SJSA1 (cell line): ENCODE data around the gene GPHA2. TPM values are rescaled to one million over a fixed set of nuclear protein-coding genes. Genes with fewer than 3 reads are reported as not detected.
"Not testable (repeated sequence)": the region's sequence is repeated elsewhere in the genome, so short reads cannot be mapped to it uniquely, and the experiment has no call there.

ENCODE experiments used
- DNase-seq, 2 experiments: peaks; one replicate each; pipeline ENCODE4 v3.0.0-alpha.2; 2015 to 2020; ENCODE audit warnings: low spot score in 2 of 2, low read depth in 1 of 2
- H3K27ac ChIP-seq: fragments of 250-450 bp; sonication (Bioruptor Pico); 2 replicates; pipeline ENCODE4 v1.5.1; 2020; ENCODE audit warnings: mild to moderate bottlenecking, moderate library complexity
- H3K27me3 ChIP-seq: fragments of 250-450 bp; sonication (Bioruptor Pico); replicated peaks from 2 replicates; pipeline ENCODE4 v1.5.1; 2020; ENCODE audit warnings: mild to moderate bottlenecking, moderate library complexity
- H3K36me3 ChIP-seq: fragments of 250-450 bp; sonication (Bioruptor Pico); 2 replicates; pipeline ENCODE4 v1.5.1; 2020; ENCODE audit warnings: mild to moderate bottlenecking
- H3K4me1 ChIP-seq: fragments of 250-450 bp; sonication (Bioruptor Pico); replicated peaks from 2 replicates; pipeline ENCODE4 v1.6.1; 2021; ENCODE audit warnings: mild to moderate bottlenecking
- H3K4me3 ChIP-seq: fragments of 250-450 bp; sonication (Bioruptor Pico); 2 replicates; pipeline ENCODE4 v1.5.1; 2020; ENCODE audit warnings: mild to moderate bottlenecking
- H3K9me3 ChIP-seq: fragments of 250-450 bp; sonication (Bioruptor Pico); replicated peaks from 2 replicates; pipeline ENCODE4 v1.5.1; 2020; ENCODE audit warnings: mild to moderate bottlenecking
- total RNA-seq: library from RNA; depleted of rRNA; stranded (reverse); fragments of >200 nt; shearing (Covaris generic); gene quantifications from 2 replicates; pipeline ENCODE4 v1.2.3, GENCODE V29; 2014; rRNA removed

GPHA2 gene, protein sequence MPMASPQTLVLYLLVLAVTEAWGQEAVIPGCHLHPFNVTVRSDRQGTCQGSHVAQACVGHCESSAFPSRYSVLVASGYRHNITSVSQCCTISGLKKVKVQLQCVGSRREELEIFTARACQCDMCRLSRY
- not detected in 2 replicates for total RNA-seq

DNA sequence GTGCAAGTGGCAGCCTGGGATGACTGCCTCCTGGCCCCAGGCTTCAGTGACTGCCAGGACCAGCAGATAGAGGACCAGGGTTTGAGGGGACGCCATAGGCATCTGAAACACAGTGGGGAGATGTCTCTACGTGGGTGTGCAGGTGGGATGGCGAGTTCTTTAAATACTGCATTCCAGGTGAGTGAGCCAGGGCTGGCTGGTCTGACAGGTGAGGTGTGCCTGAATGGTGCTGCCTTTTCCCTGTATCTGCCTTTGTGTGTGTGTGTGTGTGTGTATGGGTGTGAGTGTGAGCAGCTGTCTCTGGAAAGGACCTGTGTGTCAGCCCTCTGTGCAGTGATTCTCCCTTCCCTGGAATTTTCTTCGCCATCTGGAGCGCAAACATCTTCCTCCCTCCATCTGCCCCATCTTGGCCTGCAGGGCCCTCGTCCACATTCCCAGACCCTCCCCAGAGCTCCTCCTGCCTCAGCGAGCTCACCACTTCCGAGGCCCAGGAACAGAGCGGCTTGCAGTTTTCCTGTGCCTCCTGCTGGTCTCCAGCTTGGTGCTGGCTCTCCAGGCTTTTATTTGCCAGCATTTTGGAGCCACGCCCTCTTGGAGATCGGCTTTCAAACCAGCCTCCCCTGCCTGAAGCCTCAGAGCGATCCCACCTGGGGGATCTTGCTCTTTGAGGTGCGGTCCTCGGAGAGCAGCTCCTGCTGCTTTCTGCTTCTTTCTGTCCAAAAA, at the start of gene GPHA2:
Gene GPHA2 (minus strand): TSS at position 535 of the 723 bp plus-strand sequence. CDS start 433 bp downstream, at position 102.
- Histone ChIP-seq H3K4me1 (no peaks in the 10 kb centered on the region), H3K4me3 (no peak within 1 kb of the TSS)
- DNase-seq, result no peak

GRCh38 chr11:64983339-64983738, 47.6 kb upstream of the GPHA2 start:
- H3K4me1 ChIP-seq, H3K4me3 ChIP-seq, H3K36me3 ChIP-seq, H3K9me3 ChIP-seq, H3K27ac ChIP-seq, DNase-seq: not testable (repeated sequence)
- H3K27me3 ChIP-seq, result peaks cover 20% of the 10 kb centered on the region

More for the DNA sequence above, at the start of gene GPHA2:
- no peaks in the 10 kb centered on the region for H3K9me3 ChIP-seq
- H3K27me3 ChIP-seq, result peaks cover 21% of the 10 kb centered on the region
- H3K36me3 ChIP-seq, result peaks cover 35% of the 10 kb centered on the region
- H3K27ac ChIP-seq, result no peak within 1 kb of the TSS

DNA sequence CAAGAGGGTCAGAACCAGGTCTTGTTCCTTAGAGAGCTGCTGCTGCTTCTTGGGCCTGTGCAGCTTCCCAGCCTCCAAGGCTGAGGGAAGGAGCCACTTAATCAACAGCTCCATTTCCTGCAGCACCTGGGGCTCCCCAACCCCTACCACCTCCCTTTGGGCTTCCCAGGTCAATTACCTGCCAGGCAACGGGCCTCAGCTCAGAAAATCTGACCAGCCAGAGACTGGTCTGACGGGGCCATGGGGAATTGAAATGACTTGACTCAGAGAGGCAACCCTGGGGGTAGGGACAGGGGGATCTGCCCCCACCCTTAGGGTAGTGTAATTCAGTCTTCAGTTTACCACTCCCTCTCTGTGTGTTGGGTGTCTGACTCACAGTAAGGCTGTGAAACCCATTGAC, 41.0 kb upstream of the GPHA2 start:
- DNase-seq, result no peak
- H3K27ac ChIP-seq, result no peak overlapping the region
- H3K4me3 ChIP-seq, result no peak overlapping the region
- H3K9me3 ChIP-seq, result peaks cover 5% of the 10 kb centered on the region; the same call in 1 of the 2 replicates
- H3K27me3 ChIP-seq, result peaks cover 20% of the 10 kb centered on the region
- no peaks in the 10 kb centered on the region for H3K36me3 ChIP-seq
- H3K4me1 ChIP-seq, result 0 out of 2 replicates have a peak, but pooled peaks cover 3% of the 10 kb centered on the region

DNA sequence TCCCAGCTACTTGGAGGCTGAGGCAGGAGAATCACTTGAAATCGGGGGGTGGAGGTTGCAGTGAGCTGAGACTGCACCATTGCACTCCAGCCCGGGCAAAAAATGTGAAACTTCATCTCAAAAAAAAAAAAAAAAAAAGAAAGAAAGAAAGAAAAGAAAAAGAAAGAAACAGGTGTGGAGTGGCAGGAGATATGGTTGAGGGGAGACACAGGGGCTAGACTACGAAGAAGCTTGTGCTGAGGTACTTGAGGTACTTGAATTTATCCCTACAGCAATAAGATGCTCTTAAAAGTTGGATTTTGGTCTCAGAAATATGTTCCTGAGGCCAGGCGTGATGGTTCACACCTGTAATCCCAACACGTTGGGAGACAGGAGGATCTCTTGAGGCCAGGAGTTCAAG, 38.4 kb upstream of the GPHA2 start:
- no peaks in the 10 kb centered on the region for H3K36me3 ChIP-seq
- no peak overlapping the region for H3K27ac ChIP-seq
- 0 out of 2 replicates have a peak, but pooled peaks cover 3% of the 10 kb centered on the region for H3K4me1 ChIP-seq
- no peak overlapping the region for H3K4me3 ChIP-seq
- no peak for DNase-seq
- peaks cover 16% of the 10 kb centered on the region for H3K27me3 ChIP-seq
- peaks cover 5% of the 10 kb centered on the region; the same call in 1 of the 2 replicates for H3K9me3 ChIP-seq

DNA sequence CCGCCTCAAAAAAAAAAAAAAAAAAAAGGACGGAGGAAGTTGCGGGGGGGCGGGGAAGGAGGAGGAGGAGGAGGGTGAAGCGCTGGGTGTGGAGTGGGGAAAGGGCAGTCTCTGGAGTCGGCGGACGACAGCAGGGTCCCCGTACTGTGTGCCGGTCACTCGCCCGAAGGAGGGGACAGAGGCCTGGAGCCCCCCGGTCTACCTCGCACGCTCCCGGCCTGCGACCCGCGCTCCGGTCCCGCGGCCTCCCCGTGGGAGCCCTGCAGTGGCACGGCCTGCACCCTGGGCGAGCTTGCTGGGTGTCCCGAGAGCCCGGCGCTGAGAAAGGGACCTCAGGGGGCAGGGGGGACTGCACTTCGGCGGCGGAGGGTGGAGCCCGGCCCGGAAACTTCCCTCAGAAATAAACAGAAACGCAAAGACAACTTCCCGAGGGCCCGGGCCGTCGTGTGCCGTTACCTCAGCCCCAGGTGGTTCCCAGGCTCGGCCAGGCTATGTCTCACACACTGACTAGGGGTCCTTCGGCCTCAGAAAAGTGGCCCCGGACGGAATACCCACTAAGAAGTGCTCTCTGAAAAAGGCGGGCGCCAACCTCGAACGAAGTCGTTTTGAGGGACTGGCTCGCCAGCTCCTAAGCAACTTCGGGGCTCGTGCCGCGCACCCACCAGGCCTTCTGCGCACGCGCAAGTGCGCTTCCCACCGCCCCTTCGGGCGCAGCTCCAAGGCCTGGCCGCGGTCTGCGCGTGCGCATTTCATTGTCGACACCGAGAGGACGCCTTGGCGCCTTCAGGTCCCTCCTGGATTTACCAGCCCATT, 35.9 kb upstream of the GPHA2 start, which contains the start of gene MAJIN:
Gene MAJIN (minus strand): TSS at position 688 of the 813 bp plus-strand sequence. CDS start 12,703 bp downstream, outside the sequence.
- Histone ChIP-seq H3K9me3 (peaks cover 5% of the 10 kb centered on the region; the same call in 1 of the 2 replicates), H3K4me3 (no peak within 1 kb of the TSS), H3K27me3 (peaks cover 24% of the 10 kb centered on the region), H3K27ac (no peak within 1 kb of the TSS), H3K36me3 (no peaks in the 10 kb centered on the region), H3K4me1 (0 out of 2 replicates have a peak, but pooled peaks cover 3% of the 10 kb centered on the region)
- peak in 1 of 2 experiments; percentile 68 for DNase-seq

DNA sequence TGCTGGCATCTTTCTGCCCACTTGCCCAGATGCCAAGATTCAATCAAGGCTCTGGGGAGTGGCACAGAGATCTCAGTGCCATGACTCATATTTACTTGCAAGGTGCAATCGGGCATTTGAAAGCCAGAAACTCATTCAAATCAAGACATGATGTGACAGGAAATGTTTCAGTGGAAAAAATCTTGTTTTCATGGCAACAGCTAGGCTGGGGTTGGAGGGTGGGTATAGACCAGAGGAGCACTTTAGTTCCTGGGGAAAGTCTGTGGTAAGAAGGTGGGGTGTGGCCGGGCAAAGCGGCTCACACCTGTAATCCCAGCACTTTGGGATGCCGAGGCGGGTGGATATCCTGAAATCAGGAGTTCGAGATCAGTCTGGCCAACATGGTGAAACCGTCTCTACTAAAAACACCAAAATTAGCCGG, 35.0 kb upstream of the GPHA2 start:
- no peak for DNase-seq
- no peak overlapping the region for H3K27ac ChIP-seq
- H3K4me3 ChIP-seq, result no peak overlapping the region
- H3K36me3 ChIP-seq, result no peaks in the 10 kb centered on the region
- H3K27me3 ChIP-seq, result peaks cover 28% of the 10 kb centered on the region
- H3K9me3 ChIP-seq, result peaks cover 5% of the 10 kb centered on the region; the same call in 1 of the 2 replicates
- H3K4me1 ChIP-seq, result 0 out of 2 replicates have a peak, but pooled peaks cover 3% of the 10 kb centered on the region

DNA sequence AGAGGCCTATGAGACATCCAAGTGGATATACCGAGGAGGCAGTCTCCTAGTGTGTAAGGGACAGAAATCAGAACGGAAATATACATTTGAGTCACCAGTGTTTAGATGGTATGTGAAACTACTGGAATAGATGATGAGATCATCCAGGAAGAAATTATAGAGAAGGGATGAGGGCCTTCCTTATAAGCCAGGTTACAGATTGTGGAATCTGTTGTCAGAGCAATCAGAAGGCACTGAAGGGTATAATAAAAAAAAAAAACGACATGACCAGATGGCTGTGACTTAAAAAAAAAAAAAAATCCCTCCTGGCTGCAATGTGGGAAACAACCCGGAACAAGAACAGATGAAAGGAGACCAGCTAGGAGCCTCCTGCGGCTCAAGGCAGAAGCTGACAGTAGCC, 33.5 kb upstream of the GPHA2 start:
- no peak overlapping the region for H3K27ac ChIP-seq
- H3K36me3 ChIP-seq, result no peaks in the 10 kb centered on the region
- peaks cover 39% of the 10 kb centered on the region for H3K27me3 ChIP-seq
- no peak overlapping the region for H3K4me3 ChIP-seq
- H3K9me3 ChIP-seq, result peaks cover 5% of the 10 kb centered on the region; the same call in 1 of the 2 replicates
- DNase-seq, result no peak
- H3K4me1 ChIP-seq, result 0 out of 2 replicates have a peak, but pooled peaks cover 3% of the 10 kb centered on the region

- Histone ChIP-seq H3K27ac (no peak overlapping the region), H3K36me3 (no peaks in the 10 kb centered on the region), H3K9me3 (peaks cover 5% of the 10 kb centered on the region; the same call in 1 of the 2 replicates), H3K4me1 (0 out of 2 replicates have a peak, but pooled peaks cover 3% of the 10 kb centered on the region), H3K4me3 (no peak overlapping the region), H3K27me3 (peaks cover 49% of the 10 kb centered on the region)
- no peak for DNase-seq
Observed at GRCh38 chr11:64967375-64967774, 31.7 kb upstream of the GPHA2 start.

- no peak overlapping the region for H3K4me3 ChIP-seq
Observed at GRCh38 chr11:64963072-64963631, 27.5 kb upstream of the GPHA2 start.

DNA sequence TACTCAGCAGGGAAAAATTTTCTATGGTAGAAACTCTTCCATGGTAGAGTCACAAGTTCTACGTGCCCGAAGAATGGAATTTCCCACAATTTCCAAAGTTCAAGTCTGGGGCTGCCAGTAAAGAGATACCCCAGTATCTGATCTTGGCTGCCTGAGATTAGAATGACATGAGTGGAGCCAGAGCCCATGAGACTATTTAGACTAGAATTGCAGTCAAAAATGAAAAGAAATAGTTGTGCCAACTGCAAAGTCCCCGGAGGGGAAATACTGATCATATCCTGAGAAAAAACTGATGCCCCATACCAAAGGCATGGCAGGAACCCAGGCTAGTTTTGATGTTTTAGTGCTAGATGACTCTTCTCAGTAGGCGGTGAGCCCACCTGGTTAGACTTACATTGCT, 25.0 kb upstream of the GPHA2 start:
- H3K9me3 ChIP-seq, result no peaks in the 10 kb centered on the region
- H3K4me3 ChIP-seq, result no peak overlapping the region
- H3K27me3 ChIP-seq, result peaks cover 63% of the 10 kb centered on the region
- H3K36me3 ChIP-seq, result no peaks in the 10 kb centered on the region
- DNase-seq, result no peak
- no peaks in the 10 kb centered on the region for H3K4me1 ChIP-seq
- no peak overlapping the region for H3K27ac ChIP-seq

More at GRCh38 chr11:64963072-64963631, 27.5 kb upstream of the GPHA2 start:
- H3K9me3 ChIP-seq, result no peaks in the 10 kb centered on the region
- no peak overlapping the region for H3K27ac ChIP-seq
- H3K36me3 ChIP-seq, result no peaks in the 10 kb centered on the region
- no peaks in the 10 kb centered on the region for H3K4me1 ChIP-seq
- H3K27me3 ChIP-seq, result peaks cover 59% of the 10 kb centered on the region
- DNase-seq, result no peak

DNA sequence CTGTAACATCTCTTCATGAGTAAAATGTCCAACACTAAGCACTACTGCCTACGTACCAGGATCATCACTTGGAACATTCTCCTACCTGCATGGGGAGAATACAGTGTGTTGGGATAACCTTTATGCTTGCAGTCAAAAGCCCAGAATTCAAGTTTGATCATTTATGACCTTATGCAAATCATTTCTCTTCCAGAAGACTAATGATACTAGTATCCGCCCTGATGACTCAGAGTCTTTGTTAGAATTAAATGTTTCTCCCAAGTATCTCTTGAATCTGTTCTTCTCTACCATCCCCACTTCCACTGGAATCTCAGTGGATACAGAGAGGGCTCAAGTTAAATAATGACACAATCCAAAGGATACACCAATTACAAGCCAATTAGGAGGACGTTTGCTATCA, 23.8 kb upstream of the GPHA2 start:
- H3K4me3 ChIP-seq, result no peak overlapping the region
- no peaks in the 10 kb centered on the region for H3K36me3 ChIP-seq
- no peak overlapping the region for H3K27ac ChIP-seq
- H3K4me1 ChIP-seq, result no peaks in the 10 kb centered on the region
- no peak for DNase-seq
- H3K27me3 ChIP-seq, result peaks cover 65% of the 10 kb centered on the region
- no peaks in the 10 kb centered on the region for H3K9me3 ChIP-seq

DNA sequence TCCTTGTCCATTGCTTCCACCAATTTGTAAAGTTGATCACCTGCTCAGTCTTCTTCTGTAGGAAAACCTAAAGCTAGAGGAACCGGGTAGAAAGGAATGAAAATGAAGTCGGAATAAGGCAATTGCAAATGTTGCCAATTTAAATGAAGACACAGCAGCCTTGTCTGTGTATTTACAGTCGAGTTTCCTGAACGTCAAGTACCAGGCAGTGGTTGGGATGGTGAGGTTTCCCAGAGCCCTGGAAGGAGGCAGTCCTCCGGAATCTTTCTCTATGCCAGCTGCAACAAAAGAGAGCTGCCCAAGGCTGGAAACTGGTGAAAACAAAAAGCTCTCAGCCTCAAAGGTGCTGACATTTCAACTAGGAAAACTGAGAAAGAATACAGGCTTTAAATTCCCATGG, 18.5 kb upstream of the GPHA2 start:
- Histone ChIP-seq H3K9me3 (no peaks in the 10 kb centered on the region), H3K4me1 (no peaks in the 10 kb centered on the region), H3K27ac (no peak overlapping the region), H3K4me3 (no peak overlapping the region), H3K36me3 (no peaks in the 10 kb centered on the region), H3K27me3 (peaks cover 70% of the 10 kb centered on the region)
- no peak for DNase-seq

DNA sequence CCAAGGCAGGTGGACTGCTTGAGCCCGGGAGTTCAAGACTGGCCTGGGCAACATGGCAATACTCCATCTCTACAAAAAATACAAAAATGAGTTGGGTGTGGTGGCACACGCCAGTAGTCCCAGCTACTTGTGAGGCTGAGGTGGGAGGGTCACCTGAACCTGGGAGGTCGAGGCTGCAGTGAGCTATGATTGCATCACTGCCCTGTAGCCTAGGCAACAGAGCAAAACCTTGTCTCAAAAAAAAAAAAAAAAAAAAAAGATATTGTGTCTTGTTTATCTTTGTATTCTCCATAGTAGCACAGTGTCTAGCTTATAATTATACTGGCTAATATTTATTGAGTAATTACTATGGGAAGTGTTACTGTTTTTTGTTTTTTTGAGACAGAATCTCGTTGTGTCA, 15.8 kb upstream of the GPHA2 start:
- no peak for DNase-seq
- no peak overlapping the region for H3K4me3 ChIP-seq
- H3K9me3 ChIP-seq, result no peaks in the 10 kb centered on the region
- no peaks in the 10 kb centered on the region for H3K4me1 ChIP-seq
- no peaks in the 10 kb centered on the region for H3K36me3 ChIP-seq
- H3K27me3 ChIP-seq, result peaks cover 67% of the 10 kb centered on the region
- no peak overlapping the region for H3K27ac ChIP-seq
